Measurements from ENCODE around the gene F13A1.

DNA sequence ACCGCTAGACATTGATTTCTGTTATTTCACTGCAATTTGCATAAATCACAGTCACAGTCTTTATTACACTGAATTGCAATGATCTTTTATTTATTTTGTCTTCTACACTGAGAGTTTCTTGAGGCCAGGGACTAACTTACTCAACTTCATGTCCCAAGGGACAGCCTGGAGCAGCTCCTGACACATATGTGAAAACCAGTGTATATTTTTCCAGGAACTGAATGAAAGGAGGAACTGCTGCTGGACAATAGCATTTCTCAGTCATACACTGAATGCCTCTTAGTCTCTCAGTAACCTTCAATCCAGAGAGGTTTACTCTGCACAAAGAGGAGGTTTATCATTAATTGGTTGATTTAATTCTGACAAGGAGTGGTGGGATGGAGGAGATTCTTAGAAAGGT, 5.9 kb downstream of the F13A1 start:
- TF ChIP-seq SAP30 (IDR thresholded peaks at IDR 0.05; ENCODE audit: insufficient read depth, insufficient replicate concordance, low read length) (no peak), CTCF (IDR thresholded peaks at IDR 0.05; ENCODE audit: control extremely low read depth in 1 of 3, insufficient read depth in 1 of 3, low read depth in 1 of 3, low read length in 3 of 3) (no peak), JUND (IDR thresholded peaks at IDR 0.05; ENCODE audit: low read length) (no peak)

Data from H1 (cell line).